Lung (tissue), 12 donors: ENCODE data around the gene SLC26A6. TPM values are rescaled to one million over a fixed set of nuclear protein-coding genes. Genes with fewer than 3 reads are reported as not detected.

ENCODE experiments used
- ATAC-seq: fragments of 200-7000 bp; cut with Tn5 transposase; one replicate; pipeline ENCODE4 v1.9.1; 2020; ENCODE audit warnings: moderate number of reproducible peaks; ENCODE audit not compliant: insufficient read depth, low FRiP score
- DNase-seq, 3 donors: peaks; one replicate each; pipeline ENCODE4 v3.0.0-alpha.2; 2013 to 2017
- H3K27ac ChIP-seq, 2 donors: one replicate each; pipeline ENCODE4 v1.5.1; 2013; ENCODE audit warnings: mild to moderate bottlenecking in 2 of 2, moderate library complexity in 2 of 2, control low read depth in 1 of 2, inconsistent platforms in 1 of 2, low read depth in 1 of 2, low read length in 1 of 2
- H3K27me3 ChIP-seq, 3 donors: one replicate each; pipeline ENCODE4 v1.5.1; 2013; ENCODE audit warnings: low read length in 2 of 3; ENCODE audit not compliant: control insufficient read depth in 3 of 3, insufficient read depth in 3 of 3
- H3K36me3 ChIP-seq, 4 donors: one replicate each; pipeline ENCODE4 v1.5.1; 2013; ENCODE audit warnings: low read length in 4 of 4, mild to moderate bottlenecking in 1 of 4, moderate library complexity in 1 of 4; ENCODE audit not compliant: control insufficient read depth in 4 of 4, insufficient read depth in 4 of 4
- H3K4me1 ChIP-seq, 5 donors: one replicate each; pipeline ENCODE4 v1.5.1; 2013; ENCODE audit warnings: low read length in 5 of 5, mild to moderate bottlenecking in 2 of 5, moderate library complexity in 1 of 5; ENCODE audit not compliant: control insufficient read depth in 5 of 5, insufficient read depth in 5 of 5
- H3K4me3 ChIP-seq: one replicate; pipeline ENCODE4 v1.5.1; 2013; ENCODE audit warnings: mild to moderate bottlenecking, control low read depth, moderate library complexity
- H3K9ac ChIP-seq, 2 donors: one replicate each; pipeline ENCODE4 v1.5.1; 2013; ENCODE audit warnings: low read length in 2 of 2, control low read depth in 1 of 2; ENCODE audit not compliant: insufficient read depth in 1 of 2
- H3K9me3 ChIP-seq, 4 donors: one replicate each; pipeline ENCODE4 v1.5.1; 2013; ENCODE audit warnings: low read length in 3 of 4, mild to moderate bottlenecking in 1 of 4, moderate library complexity in 1 of 4; ENCODE audit not compliant: control insufficient read depth in 4 of 4, insufficient read depth in 3 of 4
- CTCF ChIP-seq: IDR thresholded peaks from 2 replicates; pipeline ENCODE4 v1.5.1; 2012; ENCODE audit warnings: mild to moderate bottlenecking; ENCODE audit errors: control extremely low read depth, extremely low read depth
- WGBS, 2 donors: extraction: QIAGEN DNeasy Blood & Tissue Kit; methylation state at CpG; one replicate each; pipeline ENCODE4 v1.1.7; 2013; 5-methylcytosine and 5-hydroxymethylcytosine counted together
- polyA plus RNA-seq, 2 donors: library from polyadenylated mRNA; stranded (reverse); fragments of 200-250 nt; gene quantifications; one replicate each; pipeline ENCODE4 v1.2.1, GENCODE V29; 2013
- total RNA-seq, 2 donors: library from RNA; depleted of rRNA in 1 of 2; stranded (reverse); fragments of >200 nt in 1 of 2; gene quantifications; one replicate each; pipeline ENCODE4 v1.2.1, GENCODE V29; 2014 to 2021
- donor health status: control.
- donor health status: control.
- donor health status: Bipolar disorder and iron deficiency.
- donor health status: healthy.
- donor health status: DM: yes; HTN: yes; CAD: no.

SLC26A6 gene
- total and polyA plus RNA-seq, 4 donors, result 14.6 to 24.5 (median 19.6) TPM

- H3K9me3 ChIP-seq, result no peaks in the 10 kb centered on the region
- no peak for ATAC-seq
- no peak overlapping the region for H3K9ac ChIP-seq
- TF ChIP-seq CTCF, result no peak
- H3K36me3 ChIP-seq, result peaks cover 0 to 37% (median 11%) of the 10 kb centered on the region in 4 donors
- 92% methylated on average over 22 of the region's 22 CpGs for WGBS, 2 donors
- no peak for DNase-seq
- H3K4me1 ChIP-seq, result peaks cover 0 to 22% (median 3%) of the 10 kb centered on the region in 5 donors
- peak overlapping the region in 1 of 2 donors; percentile 2 for H3K27ac ChIP-seq
- no peak overlapping the region for H3K4me3 ChIP-seq
- no peaks in the 10 kb centered on the region for H3K27me3 ChIP-seq
Observed at GRCh38 chr3:48631516-48632448, 3.5 kb downstream of the SLC26A6 start.

GRCh38 chr3:48630833-48631232 is 4.4 kb downstream of the SLC26A6 start:
- DNase-seq, result no peak
- ATAC-seq, result no peak
- Histone ChIP-seq H3K4me3 (no peak overlapping the region), H3K27me3 (no peaks in the 10 kb centered on the region), H3K4me1 (peaks cover 0 to 13% (median 3%) of the 10 kb centered on the region in 5 donors), H3K27ac (no peak overlapping the region), H3K36me3 (peaks cover 0 to 46% (median 11%) of the 10 kb centered on the region in 4 donors), H3K9me3 (no peaks in the 10 kb centered on the region), H3K9ac (no peak overlapping the region)
- 92 to 96% methylated on average over 12 of the region's 12 CpGs for WGBS, 2 donors
- no peak for TF ChIP-seq CTCF

GRCh38 chr3:48630407-48630806 is 4.9 kb downstream of the SLC26A6 start:
- no peak for TF ChIP-seq CTCF
- Histone ChIP-seq H3K36me3 (peaks cover 0 to 50% (median 12%) of the 10 kb centered on the region in 4 donors), H3K9me3 (no peaks in the 10 kb centered on the region), H3K4me1 (peaks cover 0 to 9% (median 3%) of the 10 kb centered on the region in 5 donors), H3K4me3 (no peak overlapping the region), H3K27me3 (no peaks in the 10 kb centered on the region), H3K9ac (no peak overlapping the region), H3K27ac (no peak overlapping the region)
- DNase-seq (no peak), ATAC-seq (no peak)
- 94 to 98% methylated on average over 8 of the region's 8 CpGs for WGBS, 2 donors
